HG03139 (cell line): ENCODE measurements around the gene SYNJ2.
"Not testable (repeated sequence)": the region's sequence is repeated elsewhere in the genome, so short reads cannot be mapped to it uniquely, and the experiment has no call there.

Experiments used
- ATAC-seq: cut with Tn5 transposase; IDR thresholded peaks from one replicate; pipeline ENCODE4 v1.9.1; 2021; ENCODE audit not compliant: unreplicated experiment

SYNJ2 gene

GRCh38 chr6:157981395-157982101, at the start of gene SYNJ2:
TSS of gene SYNJ2 (plus strand) at chr6:157981863. CDS start at chr6:157981962, 99 bp downstream.
- peak; percentile 63 for ATAC-seq

GRCh38 chr6:157935786-157936185, 45.9 kb upstream of the SYNJ2 start:
- no peak for ATAC-seq

DNA sequence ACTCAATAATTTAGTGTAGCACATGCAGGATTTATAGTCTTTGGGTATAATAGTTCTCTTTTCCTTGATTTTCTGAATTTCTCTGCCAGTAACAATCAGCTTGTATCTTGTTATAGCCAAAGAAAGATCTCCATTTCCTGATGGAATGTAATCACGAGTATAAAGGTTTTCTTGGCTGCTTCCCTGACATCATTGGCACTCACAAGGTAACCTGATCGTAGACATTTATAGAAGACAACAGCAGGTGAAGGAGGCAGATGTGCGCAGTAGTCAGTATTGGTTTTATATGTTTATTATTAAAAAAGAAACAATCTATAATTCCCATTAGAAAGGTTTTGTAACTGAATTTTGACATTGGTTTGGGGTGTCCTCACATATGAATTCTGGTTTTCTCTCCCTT, 44.3 kb upstream of the SYNJ2 start:
- ATAC-seq, result no peak

DNA sequence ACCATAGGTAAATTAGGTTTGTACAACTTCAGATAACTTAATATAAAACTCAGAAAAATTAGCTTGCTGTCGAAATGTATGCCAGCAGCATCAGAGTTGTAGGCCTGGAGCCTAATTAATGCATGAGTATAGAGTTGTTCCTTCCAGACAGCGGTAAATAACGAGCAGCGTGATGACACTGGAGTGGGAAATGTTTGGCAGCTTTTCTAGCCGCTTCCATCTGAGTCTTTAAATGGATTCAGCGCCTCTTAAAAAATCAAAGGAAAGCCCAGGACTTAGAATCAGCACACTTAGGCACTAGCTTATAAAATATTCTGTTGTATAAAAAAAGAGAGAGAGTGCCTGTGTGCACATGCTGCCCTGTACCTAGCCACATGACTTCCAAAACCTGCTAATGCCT, 43.7 kb upstream of the SYNJ2 start:
- ATAC-seq, result no peak

GRCh38 chr6:157940375-157941036, 41.2 kb upstream of the SYNJ2 start:
- ATAC-seq, result not testable (repeated sequence)

GRCh38 chr6:157941101-157941863, 40.4 kb upstream of the SYNJ2 start:
- no peak for ATAC-seq

DNA sequence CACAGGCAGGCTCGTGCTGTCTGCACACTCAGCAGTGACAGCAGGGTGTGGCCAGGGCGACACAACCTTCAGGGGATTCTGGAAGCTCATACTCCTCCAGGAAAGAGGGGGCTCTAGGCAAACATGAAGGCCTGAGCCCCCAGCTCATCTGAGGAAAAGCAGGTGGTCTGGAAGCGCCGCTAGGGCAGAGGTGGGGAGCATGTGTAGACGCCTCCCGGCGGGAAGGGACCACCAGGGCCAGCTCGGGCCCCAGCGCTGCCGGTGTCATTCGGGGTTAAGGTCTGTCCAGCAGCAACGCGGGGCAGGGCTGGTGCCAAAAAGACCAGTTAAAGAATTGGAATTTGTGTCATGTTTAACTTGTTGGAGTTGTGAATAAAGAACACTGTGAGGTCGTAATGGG, 39.3 kb upstream of the SYNJ2 start:
- no peak for ATAC-seq

- ATAC-seq, result no peak
Observed at GRCh38 chr6:157943249-157943963, 38.3 kb upstream of the SYNJ2 start.

GRCh38 chr6:157943964-157944283, 37.7 kb upstream of the SYNJ2 start:
- no peak for ATAC-seq

DNA sequence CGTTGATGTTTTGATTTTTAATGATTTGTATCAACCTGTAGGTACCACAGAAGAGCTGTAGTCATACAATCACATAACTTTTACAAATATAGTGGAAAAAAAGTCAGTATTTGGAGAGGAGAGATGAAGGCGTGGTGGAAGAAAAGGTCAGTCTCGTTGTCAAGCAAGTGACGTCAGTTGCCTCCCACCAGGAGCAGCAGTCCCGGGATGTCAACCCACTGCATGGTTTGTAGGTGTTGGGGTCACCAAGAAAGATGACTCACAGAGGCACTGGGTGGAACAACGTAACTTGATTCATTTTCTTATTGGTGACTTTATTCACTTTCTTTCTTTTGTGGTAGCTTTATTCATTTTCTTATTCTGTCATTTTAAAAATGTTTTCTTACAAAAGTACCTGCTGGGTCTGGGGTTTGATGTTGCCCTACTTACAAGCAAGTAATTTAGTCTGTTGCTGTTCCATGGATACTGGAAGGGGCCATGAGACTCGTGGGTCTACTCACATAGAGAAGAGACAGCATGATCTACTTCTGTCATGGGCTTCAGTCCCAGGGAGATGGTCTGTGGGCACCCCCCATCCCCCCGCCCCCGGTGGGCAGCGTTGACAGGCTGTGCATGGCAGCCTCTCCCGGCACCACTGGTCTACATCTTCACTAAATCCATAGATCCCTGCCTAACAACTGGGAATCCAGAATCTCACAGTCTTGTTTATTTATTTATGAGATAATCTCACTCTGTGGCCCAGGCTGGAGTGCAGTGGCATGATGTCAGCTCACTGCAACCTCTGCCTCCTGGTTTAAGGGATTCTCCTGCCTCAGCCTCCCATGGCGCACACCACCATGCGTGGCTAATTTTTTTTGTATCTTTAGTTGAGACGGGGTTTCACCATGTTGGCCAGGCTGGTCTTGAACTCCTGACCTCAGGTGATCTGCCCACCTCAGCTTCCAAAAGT, 36.4 kb upstream of the SYNJ2 start:
- no peak for ATAC-seq

GRCh38 chr6:157946053-157946617, 35.5 kb upstream of the SYNJ2 start:
- ATAC-seq, result no peak

DNA sequence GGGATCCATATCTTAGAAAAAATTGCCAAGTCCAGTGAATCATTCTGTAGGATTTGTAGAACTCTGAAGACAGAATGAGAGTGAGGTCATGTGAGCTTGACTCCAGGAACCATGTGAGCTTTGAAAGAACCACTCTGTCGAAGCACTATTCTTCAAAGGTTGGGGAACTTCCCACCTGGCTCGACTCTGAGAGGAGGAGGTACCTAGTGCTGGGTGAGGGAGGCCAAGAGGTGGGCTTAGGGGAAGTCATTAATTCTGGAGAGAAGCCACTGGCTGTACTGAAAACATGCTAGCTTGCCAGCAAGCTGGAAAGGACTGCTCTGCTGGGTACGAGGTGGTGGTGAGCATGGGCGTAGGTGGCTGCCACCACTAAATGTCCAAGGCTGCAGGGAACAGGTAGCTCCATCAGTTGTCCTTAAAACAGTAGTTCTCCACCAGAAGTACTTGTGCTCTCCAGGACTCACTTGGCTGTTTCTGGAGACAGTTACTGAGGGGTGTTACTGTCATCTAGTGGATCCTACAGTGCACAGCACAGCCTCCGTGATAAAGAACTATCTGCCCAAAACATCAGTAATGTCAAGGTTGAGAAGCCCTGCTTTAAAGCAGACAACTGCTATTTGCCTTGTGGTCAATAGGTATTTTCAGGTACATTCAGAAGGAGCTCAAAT, 34.7 kb upstream of the SYNJ2 start:
- no peak for ATAC-seq

GRCh38 chr6:157950899-157951298, 30.8 kb upstream of the SYNJ2 start:
- not testable (repeated sequence) for ATAC-seq

- ATAC-seq, result no peak
Observed at GRCh38 chr6:157951828-157952227, 29.8 kb upstream of the SYNJ2 start.

- no peak for ATAC-seq
Observed at GRCh38 chr6:157952861-157953351, 28.8 kb upstream of the SYNJ2 start.

GRCh38 chr6:157953580-157954091, 28.0 kb upstream of the SYNJ2 start:
- no peak for ATAC-seq

- no peak for ATAC-seq
Observed at GRCh38 chr6:157954150-157955117, 27.2 kb upstream of the SYNJ2 start.

DNA sequence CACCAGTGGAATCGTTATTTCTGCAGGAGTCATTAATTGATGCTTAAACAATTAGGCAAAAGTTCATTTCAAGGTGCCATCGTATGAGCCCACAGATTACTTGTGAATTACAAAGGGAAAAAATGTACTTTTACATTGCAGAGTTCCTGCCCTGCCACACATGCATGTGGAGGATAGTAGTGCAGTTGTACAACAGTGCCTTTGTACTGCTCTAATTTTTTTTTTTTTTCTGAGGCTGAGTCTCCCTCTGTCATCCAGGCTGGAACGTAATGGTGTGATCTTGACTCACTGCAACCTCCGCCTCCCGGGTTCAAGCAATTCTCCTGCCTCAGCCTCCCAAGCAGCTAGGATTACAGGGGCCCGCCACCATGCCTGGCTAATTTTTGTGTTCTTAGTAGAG, 26.0 kb upstream of the SYNJ2 start:
- ATAC-seq, result no peak
